HG03196 (cell line): ENCODE measurements around the gene ANAPC16.
"Not testable (repeated sequence)": the region's sequence is repeated elsewhere in the genome, so short reads cannot be mapped to it uniquely, and the experiment has no call there.

Source experiments
- ATAC-seq: cut with Tn5 transposase; IDR thresholded peaks from one replicate; pipeline ENCODE4 v1.9.1; 2021; ENCODE audit not compliant: unreplicated experiment

ANAPC16 gene

DNA sequence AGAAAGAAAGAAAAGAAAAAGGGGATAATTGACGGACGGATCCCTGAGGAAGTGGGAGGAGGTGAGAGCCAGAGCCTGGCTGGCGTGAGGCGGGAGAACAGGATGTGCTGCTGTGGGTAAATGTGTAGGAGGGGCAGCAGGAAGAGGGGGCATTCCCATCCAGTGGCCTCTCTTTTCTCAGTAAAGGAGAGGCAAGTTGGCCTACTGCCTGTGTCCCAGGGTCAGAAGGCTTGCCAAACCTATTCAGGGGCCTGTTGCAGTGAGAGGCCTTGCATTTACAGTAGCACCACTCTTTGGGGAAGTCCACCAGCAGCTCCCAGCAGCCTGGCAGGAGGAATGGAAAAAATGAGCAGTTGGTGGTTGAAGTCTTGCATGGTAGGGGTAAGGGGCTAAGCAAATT is 26.9 kb downstream of the ANAPC16 start:
- ATAC-seq: no peak

DNA sequence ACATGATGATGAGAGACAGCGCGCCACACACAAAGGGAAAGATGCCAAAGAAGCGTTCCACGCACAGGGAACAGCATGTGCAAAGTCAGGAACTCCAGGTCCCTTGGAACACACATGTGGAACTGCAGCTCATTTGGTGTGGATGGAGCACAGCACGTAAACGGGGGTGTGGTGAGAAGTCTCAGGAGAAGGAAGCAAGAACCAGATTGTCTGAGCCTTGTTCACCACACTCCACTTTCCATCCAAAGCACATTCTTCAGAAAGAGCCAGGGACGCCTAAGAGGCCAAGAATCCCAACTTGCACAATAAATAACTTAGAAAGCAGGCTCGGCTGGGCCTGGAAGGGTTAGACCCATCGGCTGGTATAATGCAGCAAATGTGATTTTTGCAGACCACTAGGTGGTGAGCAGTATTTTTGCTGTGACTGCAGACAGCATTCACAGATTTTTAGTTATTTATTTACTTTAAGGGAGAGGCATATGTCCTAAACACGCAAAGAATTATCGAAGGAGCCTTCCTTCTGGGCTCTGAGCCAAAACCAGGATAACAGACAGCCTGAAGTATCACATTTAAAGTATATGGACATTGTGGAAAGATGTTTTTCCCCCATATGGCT is 28.1 kb downstream of the ANAPC16 start:
- no peak for ATAC-seq

DNA sequence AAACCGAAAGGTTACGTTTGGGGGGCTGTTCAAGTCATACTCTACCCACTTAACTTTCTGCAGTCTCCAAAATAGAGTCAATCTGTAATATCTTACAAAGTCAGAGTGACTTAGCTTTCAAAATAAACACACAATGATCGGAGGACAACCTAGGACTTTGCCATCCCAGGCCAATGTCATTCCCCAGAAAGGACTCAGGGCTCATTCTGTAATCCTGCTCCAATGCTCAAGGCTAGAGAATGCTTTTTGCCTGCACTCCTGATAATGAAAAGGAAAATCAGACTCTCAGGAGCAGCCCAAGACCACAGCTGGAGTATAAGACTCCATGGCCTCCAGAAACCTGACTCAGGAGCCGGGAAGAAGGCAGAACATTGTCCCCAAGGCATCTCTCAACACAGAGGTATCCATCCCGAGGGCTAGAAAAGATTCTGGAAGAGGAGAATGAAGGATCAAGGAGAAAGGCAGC is 28.8 kb downstream of the ANAPC16 start:
- no peak for ATAC-seq

DNA sequence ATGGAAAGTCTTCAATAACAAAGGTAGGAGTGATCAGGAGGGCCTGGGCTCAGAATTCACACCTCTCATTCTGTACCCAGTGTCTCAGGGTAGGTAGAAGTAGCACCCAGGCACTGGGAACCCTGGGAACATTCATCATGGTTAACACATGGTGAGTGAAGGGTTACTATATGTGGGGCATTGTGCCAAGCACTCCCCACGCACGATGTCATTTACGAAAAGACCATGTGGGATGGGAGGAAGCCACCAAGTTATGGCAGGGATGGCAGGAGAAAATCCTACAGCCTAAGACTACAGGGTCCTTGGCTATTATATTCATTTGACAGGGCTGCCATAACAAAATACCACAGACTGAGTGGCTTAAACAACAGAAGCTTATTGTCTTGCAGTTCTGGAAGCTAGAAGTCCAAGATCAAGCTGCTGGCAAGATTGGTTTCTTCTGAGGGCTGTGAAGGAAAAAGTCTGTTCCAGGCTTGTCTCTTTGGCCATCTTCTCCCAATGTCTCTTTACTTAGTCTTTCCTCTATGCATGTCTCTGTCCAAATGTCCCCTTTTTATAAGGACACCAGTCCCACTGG is 30.2 kb downstream of the ANAPC16 start:
- no peak for ATAC-seq

DNA sequence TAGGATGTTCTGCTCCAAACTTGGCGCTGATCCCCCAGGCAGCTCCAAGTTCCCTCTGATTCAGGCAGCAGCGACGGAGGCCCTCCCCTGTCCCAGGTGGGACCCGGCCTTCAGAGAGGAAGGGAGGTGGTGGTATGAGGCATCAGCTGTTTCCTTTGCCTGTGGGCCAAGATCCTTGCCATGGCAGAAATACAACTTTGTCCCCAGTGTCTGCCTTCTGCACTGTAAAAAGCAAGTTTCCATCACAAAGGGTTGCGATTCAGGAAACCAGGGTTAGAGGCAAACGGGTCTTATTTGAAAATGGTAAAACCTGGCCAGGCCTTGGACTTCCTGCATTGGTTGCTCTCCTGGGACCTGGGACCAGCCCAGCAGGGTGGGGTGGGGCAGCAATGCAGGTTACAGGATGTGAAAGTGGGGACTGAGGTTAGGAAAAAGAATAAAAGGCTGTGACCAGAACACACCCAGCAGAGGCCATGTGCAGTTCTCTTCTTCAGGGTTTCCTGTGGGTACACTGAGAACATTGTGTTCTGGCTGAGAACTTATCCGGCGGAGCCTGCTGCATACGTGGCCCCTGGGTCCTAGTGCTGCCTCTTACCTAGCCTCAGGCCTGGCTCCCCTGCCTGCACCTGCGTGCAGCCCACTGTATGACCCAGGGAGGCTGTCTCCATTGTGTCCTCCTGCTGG is 32.8 kb downstream of the ANAPC16 start:
- peak; percentile 88 for ATAC-seq

DNA sequence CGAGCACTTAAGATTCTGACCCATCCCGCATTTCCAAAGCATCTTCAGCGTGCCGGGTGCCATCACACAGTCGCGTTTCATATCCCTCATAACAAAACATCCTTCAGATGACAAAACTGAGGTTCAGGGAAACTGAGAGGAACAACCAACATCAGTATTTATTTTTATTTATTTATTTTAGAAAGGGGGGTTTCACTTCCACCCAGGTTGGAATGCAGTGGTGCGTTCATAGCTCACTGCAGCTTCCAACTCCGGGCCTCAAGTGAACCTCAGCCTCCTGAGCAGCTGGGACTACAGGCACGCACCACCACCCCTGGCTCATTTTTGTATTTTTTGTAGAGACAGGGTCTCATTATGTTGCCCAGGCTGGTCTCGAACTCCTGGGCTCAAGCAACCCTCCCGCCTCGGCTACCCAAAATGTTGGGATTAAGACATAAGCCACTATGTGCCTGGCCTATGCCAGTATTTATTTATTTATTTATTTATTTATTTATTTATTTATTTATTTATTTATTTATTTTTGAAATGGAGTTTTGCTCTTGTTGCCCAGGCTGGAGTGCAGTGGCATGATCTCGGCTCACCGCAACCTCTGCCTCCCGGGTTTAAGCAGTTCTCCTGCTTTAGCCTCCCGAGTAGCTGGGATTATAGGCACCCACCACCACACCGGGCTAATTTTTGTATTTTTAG is 33.5 kb downstream of the ANAPC16 start:
- ATAC-seq: not testable (repeated sequence)

DNA sequence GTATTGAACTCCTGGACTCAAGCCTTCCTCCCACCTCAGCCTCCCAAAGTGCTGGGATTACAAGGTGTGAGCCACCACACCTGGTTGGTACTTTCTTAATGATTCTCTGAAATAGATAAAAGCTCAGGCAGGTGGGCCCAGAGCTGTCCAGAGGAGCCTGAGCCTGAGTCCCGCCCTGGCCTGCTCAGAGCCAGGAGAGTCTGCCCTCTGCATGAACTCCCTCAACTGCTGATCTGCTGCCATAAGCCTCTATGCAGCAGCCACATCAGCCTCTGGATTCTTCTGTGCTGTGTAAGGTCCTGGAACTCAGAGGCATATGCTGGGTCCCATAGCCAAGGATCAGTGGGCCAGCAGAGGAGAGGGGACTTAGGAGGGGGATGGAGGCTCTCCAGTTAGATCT is 34.9 kb downstream of the ANAPC16 start:
- ATAC-seq: no peak

DNA sequence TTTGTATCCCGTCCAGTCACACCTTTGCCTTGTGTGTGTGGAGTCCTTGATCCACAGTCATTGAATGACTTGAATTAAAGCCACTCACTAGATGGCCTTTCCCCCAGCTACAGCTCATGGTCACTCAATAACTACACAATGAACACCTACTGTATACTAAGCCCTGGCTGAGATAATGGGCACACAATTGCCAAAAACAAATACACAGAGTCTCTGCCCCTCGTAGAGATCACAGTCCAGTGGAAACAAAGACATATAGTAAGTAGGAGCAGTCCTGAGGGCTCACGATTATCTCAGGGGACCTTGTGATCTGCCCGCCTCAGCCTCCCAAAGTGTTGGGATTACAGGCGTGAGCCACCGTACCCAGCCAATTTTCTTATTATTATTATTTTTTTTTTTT is 35.8 kb downstream of the ANAPC16 start:
- ATAC-seq: no peak

DNA sequence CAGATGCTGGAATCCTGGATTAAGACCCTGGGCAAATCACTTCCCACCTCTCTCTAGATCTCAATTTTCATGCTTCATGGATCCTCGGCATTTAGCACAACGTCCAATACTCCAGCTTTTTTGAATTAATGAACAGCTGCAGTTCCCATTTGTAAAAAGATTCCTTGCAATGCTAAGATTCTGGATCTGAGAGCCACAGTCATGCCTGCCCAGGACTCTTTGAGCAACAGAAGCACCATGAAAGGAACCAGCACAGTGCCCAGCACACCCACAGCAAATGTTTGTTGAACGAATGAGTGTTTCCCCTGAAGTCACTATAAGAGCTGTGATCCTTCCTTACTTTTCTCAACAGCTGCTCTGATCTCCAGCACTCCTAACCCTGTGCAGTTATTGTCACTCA is 37.2 kb downstream of the ANAPC16 start:
- ATAC-seq: no peak

DNA sequence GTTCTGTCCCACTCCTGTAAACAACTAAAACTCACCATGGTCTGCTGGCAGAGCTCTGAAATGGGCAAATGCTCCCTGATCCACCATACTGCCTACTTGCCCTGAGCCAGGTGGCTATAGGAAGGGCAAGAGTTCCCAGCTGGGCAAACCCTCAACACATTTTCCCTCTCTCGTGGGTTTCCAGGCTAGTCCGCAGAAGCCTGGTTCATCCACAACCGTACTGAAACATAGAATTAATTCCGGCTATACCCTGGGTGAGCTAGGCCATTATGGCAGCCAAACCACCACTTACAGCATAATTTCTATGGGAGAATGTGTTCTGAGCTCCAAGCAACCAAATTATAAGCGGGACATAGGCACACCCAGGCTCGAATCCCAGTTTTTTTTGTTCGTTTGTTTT is 37.8 kb downstream of the ANAPC16 start:
- ATAC-seq: no peak

DNA sequence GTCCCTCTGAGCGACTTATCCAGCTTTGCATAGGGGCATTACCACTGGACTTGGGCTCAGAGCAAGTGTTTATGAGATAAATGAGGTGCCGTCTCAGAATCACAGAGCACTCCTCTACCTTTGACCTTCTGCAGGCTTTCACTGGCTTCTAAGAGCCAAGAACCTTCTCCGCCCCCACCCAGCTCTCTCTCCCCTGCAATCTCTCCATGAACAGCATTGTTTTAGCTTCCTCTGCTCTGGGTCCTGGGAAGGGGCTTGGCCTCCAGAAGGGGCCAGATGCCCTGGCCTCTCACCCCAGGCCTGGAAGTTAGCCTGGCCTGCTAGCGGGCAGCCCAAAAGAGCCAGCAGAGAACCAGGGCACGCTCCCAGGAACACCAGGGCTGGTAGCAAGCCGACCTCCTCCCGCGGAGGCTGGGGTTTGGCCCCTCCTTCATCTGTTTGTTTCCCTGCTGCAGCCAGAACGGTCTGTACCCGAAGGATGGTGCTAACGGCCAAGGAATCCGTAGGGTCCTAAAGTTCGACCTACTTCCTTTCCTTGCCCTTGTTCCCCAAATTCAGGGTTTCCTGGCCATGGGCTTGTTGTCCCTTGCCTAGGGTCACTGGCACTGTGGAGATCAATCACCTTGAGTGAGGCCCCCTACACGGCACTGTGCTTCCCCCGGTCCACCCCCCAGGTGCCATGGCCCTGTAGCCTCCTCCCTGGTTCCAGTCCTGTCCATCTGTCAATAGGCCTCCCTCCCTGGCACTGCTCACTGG is 39.2 kb downstream of the ANAPC16 start:
- no peak for ATAC-seq

DNA sequence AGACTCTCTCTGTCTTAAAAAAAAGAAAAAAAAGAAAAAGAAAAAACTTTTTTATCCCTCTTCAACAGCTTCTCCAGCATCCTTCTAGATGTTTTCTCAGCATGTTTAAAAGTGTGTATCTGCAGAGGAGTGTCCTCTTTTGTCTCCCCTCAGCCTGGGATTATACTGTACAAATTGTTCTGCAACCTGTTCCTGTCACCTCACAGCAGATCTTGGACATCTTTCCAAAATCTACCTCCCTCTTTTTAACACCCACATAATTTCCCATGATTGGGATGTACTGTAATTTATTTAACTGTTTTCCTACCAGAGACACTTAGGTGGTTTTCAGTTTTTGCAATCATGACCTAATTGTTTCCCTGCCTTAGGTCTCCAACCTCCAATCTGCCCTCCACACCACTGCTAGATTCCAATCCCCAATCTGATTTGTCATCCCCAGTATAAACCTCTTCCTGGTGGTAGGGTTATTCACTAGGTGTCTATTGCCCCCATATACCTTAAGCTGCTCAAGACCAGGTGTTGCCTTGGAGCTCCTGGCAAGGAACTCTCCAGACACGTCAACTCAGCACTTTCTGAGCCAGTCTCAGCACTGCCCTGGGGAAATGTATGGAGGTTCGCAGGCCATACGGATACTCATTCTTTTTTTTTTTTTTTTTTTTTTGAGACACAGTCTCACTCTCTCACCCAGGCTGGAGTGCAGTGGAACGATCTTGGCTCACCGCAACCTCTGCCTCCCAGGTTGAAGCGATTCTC is 40.3 kb downstream of the ANAPC16 start:
- no peak for ATAC-seq

DNA sequence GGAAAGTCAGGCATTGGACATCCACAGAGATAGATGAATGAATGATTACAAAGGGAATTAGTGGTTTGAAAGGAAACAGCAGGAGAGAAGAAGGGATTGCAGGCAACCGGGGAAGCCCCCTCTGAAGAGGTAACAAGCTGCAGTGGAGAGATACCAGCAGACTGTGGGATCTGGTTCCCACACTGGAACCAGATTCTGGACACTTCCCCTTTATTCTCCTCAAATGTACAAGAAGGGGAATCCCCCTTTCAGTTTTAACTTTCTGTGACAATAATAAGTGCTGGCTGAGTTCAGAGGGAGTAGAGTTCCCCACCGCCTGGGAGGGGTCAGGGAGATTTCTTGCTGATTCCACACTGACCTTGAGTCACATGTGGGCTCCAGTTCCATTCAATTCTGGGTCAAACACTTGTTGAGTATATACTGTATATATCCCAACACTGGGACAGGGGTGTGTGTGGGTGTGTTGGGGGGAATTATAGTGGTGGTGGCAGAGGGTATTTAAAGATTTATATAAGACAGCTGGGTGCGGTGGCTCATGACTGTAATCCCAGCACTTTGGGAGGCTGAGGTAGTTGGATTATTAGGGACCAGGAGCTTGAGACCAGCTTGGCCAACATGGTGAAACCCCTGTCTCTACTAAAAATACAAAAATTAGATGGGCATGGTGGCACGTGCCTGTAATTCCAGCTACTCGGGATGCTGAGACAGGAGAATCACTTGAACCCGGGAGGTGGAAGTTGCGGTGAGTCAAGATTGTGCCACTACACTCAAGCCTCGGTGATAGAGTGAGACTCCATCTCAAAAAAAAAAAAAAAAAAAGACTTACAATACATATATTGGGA is 41.5 kb downstream of the ANAPC16 start:
- no peak for ATAC-seq

DNA sequence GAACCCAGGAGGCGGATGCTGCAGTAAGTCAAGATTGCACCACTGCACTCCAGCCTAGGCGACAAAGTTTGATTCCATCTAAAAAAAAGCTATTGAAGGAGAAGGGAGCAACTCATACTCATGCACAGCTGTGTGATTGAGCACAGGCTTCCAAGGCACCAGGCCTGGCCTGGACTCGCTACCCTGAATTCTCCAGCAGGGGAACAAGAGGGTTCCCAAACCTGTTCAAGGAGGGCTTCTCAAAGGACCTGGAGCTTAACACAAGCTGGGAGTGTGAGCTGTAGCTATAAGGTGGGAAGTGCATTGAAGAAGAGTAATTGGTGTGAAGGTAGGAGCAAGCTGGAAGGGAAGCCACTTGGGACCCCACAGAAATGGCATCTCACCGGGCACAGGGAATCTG is 42.8 kb downstream of the ANAPC16 start:
- ATAC-seq: no peak

DNA sequence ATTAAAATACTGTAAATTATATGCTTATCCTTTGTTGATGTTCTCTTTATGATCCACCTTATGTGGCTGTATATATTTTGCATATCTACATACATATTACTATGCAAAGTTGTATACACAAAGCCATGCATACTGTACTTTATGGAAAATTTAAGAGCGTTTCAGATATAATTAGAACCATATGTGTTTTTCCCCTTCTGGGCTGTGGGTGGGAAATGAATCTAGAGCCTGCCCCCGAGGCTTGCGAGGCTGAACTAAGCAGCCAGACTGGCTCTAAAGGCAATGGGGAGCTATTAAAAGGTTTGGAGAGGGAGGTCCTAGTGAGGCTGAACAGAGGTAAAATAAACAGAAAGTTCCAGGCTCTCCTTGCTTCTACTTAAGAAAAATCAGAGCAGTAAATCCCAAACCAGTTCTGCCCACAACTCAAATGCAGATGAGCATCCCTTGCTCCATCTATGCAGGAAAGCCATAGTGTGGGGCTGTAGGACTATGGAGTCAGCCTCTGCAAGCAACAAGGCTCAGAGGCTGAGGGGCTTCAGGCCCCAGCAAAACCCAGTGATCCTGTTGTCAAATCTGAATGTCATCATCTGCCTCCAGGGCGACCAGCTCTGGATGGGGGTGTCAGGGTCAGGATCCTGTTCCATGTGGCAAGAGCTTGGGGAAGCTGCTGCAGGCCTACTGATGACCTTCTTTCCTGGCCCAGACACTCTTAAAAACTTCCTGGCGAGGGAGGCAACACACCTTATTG is 43.9 kb downstream of the ANAPC16 start:
- ATAC-seq: no peak

DNA sequence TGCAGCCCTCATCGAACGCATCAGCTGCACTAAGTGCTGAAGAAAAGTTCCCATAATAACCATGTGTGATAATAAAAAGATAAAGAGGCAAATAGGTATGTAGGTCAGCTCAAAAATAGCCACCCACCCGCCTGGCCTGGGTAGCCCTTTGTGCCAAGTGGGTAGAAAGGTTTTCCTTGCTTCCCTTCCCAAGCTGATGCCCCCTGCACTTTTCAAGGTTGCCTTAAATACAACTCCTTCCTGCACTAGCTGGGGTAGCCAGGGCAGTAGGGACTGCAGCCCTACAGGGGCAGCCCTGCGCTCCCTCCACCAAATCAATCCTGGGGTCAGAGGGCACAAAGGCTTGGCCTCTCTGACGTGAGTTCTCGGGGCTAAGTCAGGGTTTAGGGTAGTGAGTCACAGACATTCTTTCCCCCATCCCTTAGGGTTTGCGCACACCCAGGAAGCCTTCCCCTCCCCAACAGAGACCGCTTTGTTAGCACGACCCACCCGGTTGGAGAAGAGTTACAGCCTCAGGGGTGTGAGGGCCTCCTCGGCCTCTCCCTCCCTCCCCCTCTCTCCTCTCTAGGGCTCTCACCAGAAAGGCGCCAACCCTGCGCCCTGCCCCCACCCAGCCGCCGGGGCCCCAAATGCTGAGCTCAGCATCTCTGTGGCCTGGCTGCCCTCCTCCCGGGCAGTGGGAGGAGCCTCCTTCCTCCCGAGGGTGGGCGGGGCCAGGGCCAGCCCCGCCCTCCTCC is 44.6 kb downstream of the ANAPC16 start:
- ATAC-seq: peak; percentile 49

DNA sequence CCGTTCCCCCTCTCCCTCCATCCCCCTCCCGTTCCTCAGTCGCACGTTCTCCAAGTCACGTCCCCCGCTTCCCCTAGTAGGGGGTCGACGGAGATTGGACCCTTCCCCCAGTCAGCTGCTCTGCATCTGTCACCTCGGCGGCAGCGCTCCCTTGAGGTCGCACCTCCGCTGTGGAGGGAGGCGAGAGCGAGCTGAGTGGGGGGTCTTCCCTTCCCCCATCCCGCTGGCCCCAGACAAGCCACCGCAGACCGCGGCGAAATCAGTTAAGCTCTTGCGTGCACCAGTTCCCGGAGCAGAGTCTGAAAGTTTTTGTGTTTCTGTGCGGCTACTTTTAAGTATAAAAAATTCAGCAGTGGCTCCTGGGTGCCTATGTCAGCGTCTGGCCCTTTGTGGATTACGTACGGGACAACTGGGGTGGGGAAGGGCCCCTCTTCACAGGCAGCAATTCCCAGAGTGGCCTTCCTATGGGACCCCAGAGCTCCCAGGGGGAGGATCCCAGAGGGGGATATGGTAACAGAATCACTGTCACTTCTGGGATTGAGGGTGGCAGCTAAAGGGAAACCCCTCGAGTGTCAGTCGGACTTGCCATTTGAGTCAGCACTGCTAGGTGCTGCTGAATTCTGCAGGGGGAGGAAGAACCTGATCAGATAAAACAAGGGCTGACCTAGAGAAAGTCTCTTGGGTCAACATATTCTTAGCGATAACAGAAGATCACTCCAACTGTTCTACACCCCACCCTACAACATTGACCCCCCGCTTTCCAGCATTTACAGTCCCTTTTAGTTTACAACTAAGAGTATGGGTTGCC is 45.4 kb downstream of the ANAPC16 start:
- peak; percentile 51 for ATAC-seq
